Stimulated activated CD4-positive, alpha-beta T cell treated with anti-CD3 and anti-CD28 coated beads, Interleukin-4, amount 100 ng/mL, for 4 hours (primary cell): Measurements from ENCODE around the gene FAF2.
"Not testable (repeated sequence)": the region's sequence is repeated elsewhere in the genome, so short reads cannot be mapped to it uniquely, and the experiment has no call there.

Source experiments
- DNase-seq, 2 experiments: peaks; one replicate each; pipeline ENCODE4 v3.0.0-alpha.2; 2020

The FAF2 gene

GRCh38 chr5:176548967-176549444, 100.8 kb downstream of the FAF2 start, which contains the start of gene CDHR2:
TSS of gene CDHR2 (plus strand) at chr5:176549342. CDS start at chr5:176565353, 16,011 bp downstream.
- no peak for DNase-seq

GRCh38 chr5:176549871-176550270, 101.7 kb downstream of the FAF2 start:
- no peak for DNase-seq

DNA sequence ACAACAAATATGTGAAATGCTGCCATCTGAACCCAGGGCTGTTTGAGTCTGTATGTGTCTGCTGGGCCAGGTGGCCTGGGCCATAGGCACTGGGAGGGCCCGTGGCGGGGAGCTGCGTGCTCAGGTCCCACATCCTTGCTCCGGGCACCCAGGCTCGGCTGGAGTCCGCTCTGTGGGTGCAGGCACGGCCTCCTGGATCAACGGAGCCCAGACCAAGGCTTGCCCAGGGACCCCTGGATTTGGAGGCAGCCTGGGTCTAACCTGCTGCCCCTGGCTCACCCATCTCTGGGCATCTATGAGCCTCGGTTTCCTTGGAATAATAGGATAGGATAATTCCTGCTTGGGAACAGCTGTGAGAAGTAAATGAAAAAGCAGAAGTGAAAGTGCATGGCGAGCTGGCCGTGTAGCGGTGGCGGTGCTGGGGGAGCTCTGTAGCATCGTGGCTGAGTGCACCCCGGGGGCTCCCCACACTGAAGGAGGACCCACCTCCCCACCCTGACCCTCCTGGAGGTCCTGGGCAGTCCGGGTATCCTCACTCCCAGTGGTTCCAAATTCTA, 102.2 kb downstream of the FAF2 start:
- no peak for DNase-seq

DNA sequence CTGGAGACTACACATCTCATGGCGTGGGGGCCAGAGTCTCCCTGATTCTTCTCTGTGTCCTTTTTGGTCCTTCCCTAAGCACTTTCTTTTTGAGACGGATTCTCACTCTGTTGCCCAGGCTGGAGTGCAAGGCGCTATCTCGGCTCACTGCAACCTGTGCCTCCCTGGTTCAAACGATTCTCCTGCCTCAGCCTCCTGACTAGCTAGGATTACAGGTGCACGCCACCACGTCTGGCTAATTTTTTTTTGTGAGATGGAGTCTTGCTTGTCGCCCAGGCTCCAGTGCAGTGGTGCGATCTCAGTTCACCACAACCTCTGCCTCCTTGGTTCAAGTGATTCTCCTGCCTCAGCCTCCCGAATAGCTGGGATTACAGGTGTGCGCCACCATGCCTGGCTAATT, 102.8 kb downstream of the FAF2 start:
- DNase-seq = not testable (repeated sequence)

DNA sequence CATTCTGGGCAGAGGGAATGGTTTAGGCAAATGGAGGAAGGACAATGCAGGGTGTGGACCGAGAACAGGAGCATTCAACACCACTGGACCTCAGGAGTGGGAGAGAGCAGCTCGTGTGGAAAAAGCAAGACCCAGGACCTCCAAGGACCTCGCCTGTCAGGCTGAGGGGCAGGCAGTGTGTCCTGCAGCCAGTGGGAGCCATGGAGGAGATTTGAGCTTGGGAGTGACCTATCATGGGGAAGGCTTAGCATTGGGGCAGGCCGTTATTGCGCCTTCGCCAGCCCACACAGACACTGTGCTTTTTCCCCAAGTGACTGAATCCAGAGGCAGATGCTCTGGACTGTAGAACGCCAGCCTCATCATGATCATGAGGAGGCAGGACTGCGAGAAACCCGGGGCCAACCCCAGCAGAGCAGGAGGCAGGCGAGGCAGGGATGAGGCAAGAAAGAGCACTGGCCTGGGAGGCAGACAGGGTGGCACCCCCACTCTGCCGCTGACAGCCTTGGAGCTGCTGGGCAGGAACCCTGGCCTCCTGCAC, 104.2 kb downstream of the FAF2 start:
- DNase-seq = no peak

DNA sequence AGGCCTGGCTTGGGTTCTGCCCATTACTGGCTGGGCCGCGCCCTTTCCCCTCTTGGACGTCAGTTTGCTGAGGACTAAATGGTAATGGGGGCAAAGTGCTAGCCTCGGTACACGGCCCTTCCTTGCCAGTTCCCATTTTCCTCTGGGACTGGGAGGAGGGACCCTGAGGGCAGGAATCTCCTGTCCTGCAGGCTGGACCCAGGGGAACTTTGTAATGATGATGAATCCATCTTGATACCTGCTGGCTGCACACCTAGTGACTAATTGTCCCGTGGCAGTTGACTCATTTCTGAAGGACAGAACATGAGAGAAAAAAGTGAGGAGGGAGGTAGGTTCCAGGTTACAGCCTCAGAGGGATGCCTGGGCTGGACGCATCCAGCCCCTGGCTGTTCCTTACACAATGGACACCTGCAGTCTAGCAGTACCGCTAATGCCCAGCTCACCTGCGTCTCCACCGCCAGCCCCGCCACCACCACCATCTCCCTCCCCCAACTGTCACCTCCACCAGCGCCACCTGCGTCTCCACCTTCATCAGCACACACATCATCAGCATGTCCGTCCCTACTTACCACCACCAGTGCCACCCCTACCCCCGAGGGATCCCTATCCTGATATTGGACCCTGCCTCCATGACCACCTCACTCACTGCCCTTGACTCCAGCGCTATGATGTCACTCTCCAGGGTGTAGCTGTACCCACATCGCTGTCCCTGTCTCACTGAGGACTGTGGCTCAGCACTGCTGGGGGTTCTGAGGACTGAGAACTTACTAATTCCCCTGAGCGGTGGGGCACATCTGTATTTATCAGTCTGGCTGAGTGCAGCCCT, 105.3 kb downstream of the FAF2 start:
- no peak for DNase-seq

- DNase-seq = no peak
Observed at GRCh38 chr5:176557846-176558245, 109.7 kb downstream of the FAF2 start.
